HepG2 (cell line): ENCODE measurements around the gene CDC42SE1. TPM values are rescaled to one million over a fixed set of nuclear protein-coding genes. Genes with fewer than 3 reads are reported as not detected.

Experiments
- ATAC-seq: fragments of 200-7000 bp; cut with Tn5 transposase; 3 replicates; pipeline ENCODE4 v1.9.1; 2020; ENCODE audit warnings: mild to moderate bottlenecking, moderate library complexity
- BruUV-seq: library from RNA; stranded (reverse); fragments of 400-500 nt; replicated peaks from 2 replicates; lab custom pipeline; 2021; lab: Mats Ljungman, UMichigan
- CTCF ChIA-PET: fragments of 300-600 bp; formaldehyde crosslinking; extraction: SDS; loops from one replicate; lab custom pipeline; 2021; ENCODE audit warnings: low total read pairs, inconsistent platforms, low intra/inter-chr PET ratio; lab: Yijun Ruan, JAX
- POLR2A ChIA-PET: fragments of 350-600 bp; sonication (Branson Sonifier 250); formaldehyde crosslinking; loops from one replicate; lab custom pipeline; 2020; ENCODE audit warnings: antibody characterized with exemption, inconsistent platforms; lab: Yijun Ruan, JAX
- DNase-seq: peaks from one replicate; pipeline ENCODE4 v3.0.0-alpha.2; 2015; ENCODE audit warnings: low spot score
- FAIRE-seq: peaks from 3 replicates; lab custom pipeline; 2011; peaks lifted over from hg19 to GRCh38; lab: Jason Lieb, UNC
- H2AFZ ChIP-seq: one replicate; pipeline ENCODE4 v1.6.1; 2011; ENCODE audit warnings: low read length, inconsistent platforms
- H3K27ac ChIP-seq: fragments of 300-600 bp; 3 replicates; pipeline ENCODE4 v1.8.0; 2011; ENCODE audit warnings: mixed run types, mild to moderate bottlenecking, mixed read lengths, low read length, inconsistent platforms; ENCODE audit not compliant: insufficient read depth; ENCODE audit errors: extremely low read length
- H3K27me3 ChIP-seq, 2 experiments: fragments of 200-600 bp in 1 of 2; 2 replicates in 1 of 2; 3 replicates in 1 of 2; pipeline versions ENCODE4 v1.6.0 to v1.8.0; 2011; ENCODE audit warnings: low read length in 2 of 2, mild to moderate bottlenecking in 2 of 2, moderate library complexity in 2 of 2, inconsistent platforms in 1 of 2; ENCODE audit not compliant: insufficient read depth in 2 of 2, control insufficient read depth in 1 of 2
- H3K36me3 ChIP-seq, 2 experiments: fragments of 200-600 bp in 1 of 2; replicated peaks in 1 of 2; 2 replicates in 1 of 2; 3 replicates in 1 of 2; pipeline versions ENCODE4 v1.5.1 to v1.8.0; 2011; ENCODE audit warnings: low read length in 2 of 2, inconsistent platforms in 1 of 2; ENCODE audit not compliant: insufficient read depth in 2 of 2, control insufficient read depth in 1 of 2
- H3K4me1 ChIP-seq: 2 replicates; pipeline ENCODE4 v1.5.1; 2012; ENCODE audit warnings: low read length, inconsistent platforms; ENCODE audit not compliant: insufficient read depth
- H3K4me2 ChIP-seq: 2 replicates; pipeline ENCODE4 v1.6.0; 2011; ENCODE audit warnings: low read depth, low read length, inconsistent platforms
- H3K4me3 ChIP-seq, 3 experiments: fragments of 200-600 bp in 1 of 3; sonication (generic), shearing (Covaris generic) in 1 of 3; replicated peaks in 1 of 3; 2 replicates each; pipeline ENCODE4 v1.5.1; 2011 to 2016; ENCODE audit warnings: low read length in 3 of 3, inconsistent platforms in 2 of 3, low read depth in 2 of 3, mild to moderate bottlenecking in 2 of 3, control low read depth in 1 of 3, mixed read lengths in 1 of 3; ENCODE audit not compliant: insufficient read depth in 1 of 3
- H3K79me2 ChIP-seq: one replicate; pipeline ENCODE4 v1.6.1; 2011; ENCODE audit warnings: low read length, inconsistent platforms; ENCODE audit not compliant: insufficient read depth
- H3K9ac ChIP-seq: 2 replicates; pipeline ENCODE4 v1.6.0; 2011; ENCODE audit warnings: mild to moderate bottlenecking, low read depth, low read length, inconsistent platforms; ENCODE audit not compliant: insufficient read depth
- H3K9me3 ChIP-seq: 2 replicates; pipeline ENCODE4 v1.5.1; 2012; ENCODE audit warnings: mild to moderate bottlenecking, low read length
- H4K20me1 ChIP-seq: 2 replicates; pipeline ENCODE4 v1.6.0; 2011; ENCODE audit warnings: inconsistent platforms, mild to moderate bottlenecking, low read length, moderate library complexity; ENCODE audit not compliant: insufficient read depth
- IRX3 ChIP-seq: sonication (generic); formaldehyde crosslinking; IDR thresholded peaks from 2 replicates; pipeline ENCODE4 v1.8.1; 2023; ENCODE audit warnings: mild to moderate bottlenecking, low read depth, missing genetic modification reagents, borderline replicate concordance
- JUN ChIP-seq: sonication (generic); formaldehyde crosslinking; IDR thresholded peaks from 2 replicates; pipeline ENCODE4 v1.4.0; 2020; ENCODE audit warnings: mild to moderate bottlenecking, missing genetic modification reagents
- KAT2B ChIP-seq: fragments of 150-350 bp; IDR thresholded peaks from 2 replicates; pipeline ENCODE4 v1.6.1; 2014; ENCODE audit warnings: low read depth, low read length, borderline replicate concordance
- KMT2B ChIP-seq: IDR thresholded peaks from 2 replicates; pipeline ENCODE4 v1.6.1; 2016; ENCODE audit warnings: missing genetic modification reagents, missing compliant biosample characterization
- MAFF ChIP-seq: IDR thresholded peaks from 2 replicates; pipeline ENCODE4 v1.6.1; 2011; ENCODE audit warnings: low read depth, low read length, improper control_type of control experiment
- MAFK ChIP-seq, 2 experiments: IDR thresholded peaks in 1 of 2; conservative IDR thresholded peaks in 1 of 2; 2 replicates each; pipeline ENCODE4 v1.6.1; 2011; ENCODE audit warnings: improper control_type of control experiment in 2 of 2, low read length in 2 of 2
- NR2F1 ChIP-seq, 2 experiments: fragments of 450-650 bp in 1 of 2; formaldehyde crosslinking in 1 of 2; IDR thresholded peaks; 2 replicates each; pipeline versions ENCODE4 v1.5.0 to v1.6.1; 2016 to 2020; ENCODE audit warnings: mild to moderate bottlenecking in 1 of 2, missing compliant biosample characterization in 1 of 2, missing genetic modification reagents in 1 of 2, moderate library complexity in 1 of 2
- RFX5 ChIP-seq: IDR thresholded peaks from 2 replicates; pipeline ENCODE4 v1.6.1; 2011; ENCODE audit warnings: low read depth, low read length, improper control_type of control experiment
- YEATS2 ChIP-seq: sonication (generic); formaldehyde crosslinking; IDR thresholded peaks from 2 replicates; pipeline ENCODE4 v1.4.0; 2020; ENCODE audit warnings: missing genetic modification reagents, borderline replicate concordance
- ZNF550 ChIP-seq: sonication (generic); formaldehyde crosslinking; IDR thresholded peaks from 2 replicates; pipeline ENCODE4 v1.4.0; 2020; ENCODE audit warnings: mild to moderate bottlenecking, missing genetic modification reagents, borderline replicate concordance
- WGBS: methylation state at CpG from one replicate; pipeline ENCODE4 v1.1.6; 2017; ENCODE audit warnings: low lambda C conversion rate; 5-methylcytosine and 5-hydroxymethylcytosine counted together
- in situ Hi-C: cut with HindIII; loops from 2 replicates; pipeline ENCODE4 v1.10.0; 2017; ENCODE audit warnings: low pct_unique_long_range_greater_than_20kb; ENCODE audit not compliant: extremely low pct_ligation_motif_present
- intact Hi-C: fragments of 100-400 bp; cut with micrococcal nuclease; formaldehyde crosslinking; loops from one replicate; pipeline ENCODE4 v1.10.0; 2022; ENCODE audit not compliant: unreplicated experiment
- polyA plus RNA-seq, 8 experiments: library from polyadenylated mRNA; depleted of rRNA in 3 of 8; stranded (reverse) in 7 of 8; unstranded in 1 of 8; fragments of >200 nt; fragmentation: Illumina TruSeq in 4 of 8; extraction: Trizol in 4 of 8; gene quantifications; 2 replicates each; pipeline versions ENCODE4 v1.2.1 to v1.2.3, GENCODE V29; 2011 to 2016; ENCODE audit warnings: low read depth in 4 of 8, missing spikeins in 1 of 8, mixed read lengths in 1 of 8; ENCODE audit not compliant: insufficient read depth in 1 of 8
- total RNA-seq, 5 experiments: library from RNA; depleted of rRNA; stranded (reverse); fragments of >200 nt; fragmentation: Illumina TruSeq; extraction: Trizol; gene quantifications; 2 replicates each; pipeline ENCODE4 v1.2.3, GENCODE V29; 2016; ENCODE audit warnings: low read depth in 1 of 5
- TF ChIP-seq, protein P1 (sequence below): sonication (generic); formaldehyde crosslinking; IDR thresholded peaks from 2 replicates; pipeline ENCODE4 v1.5.0; 2020; ENCODE audit warnings: missing genetic modification reagents
- TF ChIP-seq, protein P2 (sequence below), 2 experiments: fragments of 450-650 bp in 1 of 2; sonication (generic) in 1 of 2; formaldehyde crosslinking; IDR thresholded peaks; 2 replicates each; pipeline versions ENCODE4 v1.5.0 to v1.8.0; 2020 to 2022; ENCODE audit warnings: mild to moderate bottlenecking in 1 of 2, missing genetic modification reagents in 1 of 2
- TF ChIP-seq, protein P3 (sequence below): IDR thresholded peaks from 2 replicates; pipeline ENCODE4 v1.6.1; 2016; ENCODE audit warnings: low read depth, borderline replicate concordance
- TF ChIP-seq, protein P4 (sequence below): sonication (generic); formaldehyde crosslinking; IDR thresholded peaks from 2 replicates; pipeline ENCODE4 v1.8.1; 2023; ENCODE audit warnings: missing genetic modification reagents, mild to moderate bottlenecking, borderline replicate concordance

Gene CDC42SE1
- total and polyA plus RNA-seq, 2 of the 13 experiments (the other 11 are each of a cell fraction or from before 2014, with no cell fraction given), result 17.6 to 17.9 TPM

DNA sequence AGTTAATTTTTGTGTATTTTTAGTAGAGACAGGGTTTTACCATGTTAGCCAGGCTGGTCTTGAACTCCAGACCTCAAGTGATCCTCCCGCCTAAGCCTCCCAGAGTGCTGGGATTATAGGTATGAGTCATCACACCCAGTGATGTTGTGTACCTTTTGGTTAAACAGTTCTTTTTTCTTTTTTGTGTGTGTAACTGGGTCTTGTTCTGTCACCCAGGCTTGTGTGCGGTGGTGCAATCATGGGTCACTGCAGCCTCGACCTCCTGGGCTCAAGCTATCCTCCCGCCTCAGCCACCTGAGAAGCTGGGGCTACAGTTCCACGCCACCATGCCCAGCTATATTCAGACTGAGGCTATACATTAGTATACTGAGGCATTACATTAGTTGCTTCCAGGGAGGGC lies 48.9 kb upstream of the CDC42SE1 start (continued):
- TF ChIP-seq, protein P1, sequence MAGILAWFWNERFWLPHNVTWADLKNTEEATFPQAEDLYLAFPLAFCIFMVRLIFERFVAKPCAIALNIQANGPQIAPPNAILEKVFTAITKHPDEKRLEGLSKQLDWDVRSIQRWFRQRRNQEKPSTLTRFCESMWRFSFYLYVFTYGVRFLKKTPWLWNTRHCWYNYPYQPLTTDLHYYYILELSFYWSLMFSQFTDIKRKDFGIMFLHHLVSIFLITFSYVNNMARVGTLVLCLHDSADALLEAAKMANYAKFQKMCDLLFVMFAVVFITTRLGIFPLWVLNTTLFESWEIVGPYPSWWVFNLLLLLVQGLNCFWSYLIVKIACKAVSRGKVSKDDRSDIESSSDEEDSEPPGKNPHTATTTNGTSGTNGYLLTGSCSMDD (CRISPR knock-in tag), result no peak
- TF ChIP-seq JUN (CRISPR knock-in tag), result peak; percentile 57; the same call in 1 of the 2 replicates
- TF ChIP-seq, protein P2, sequence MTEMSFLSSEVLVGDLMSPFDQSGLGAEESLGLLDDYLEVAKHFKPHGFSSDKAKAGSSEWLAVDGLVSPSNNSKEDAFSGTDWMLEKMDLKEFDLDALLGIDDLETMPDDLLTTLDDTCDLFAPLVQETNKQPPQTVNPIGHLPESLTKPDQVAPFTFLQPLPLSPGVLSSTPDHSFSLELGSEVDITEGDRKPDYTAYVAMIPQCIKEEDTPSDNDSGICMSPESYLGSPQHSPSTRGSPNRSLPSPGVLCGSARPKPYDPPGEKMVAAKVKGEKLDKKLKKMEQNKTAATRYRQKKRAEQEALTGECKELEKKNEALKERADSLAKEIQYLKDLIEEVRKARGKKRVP (CRISPR knock-in tag; IDR thresholded peaks at IDR 0.05), result peak in 1 of 2 experiments; percentile 65; a peak in 2 of 4 replicates
- TF ChIP-seq ZNF550 (CRISPR knock-in tag), result no peak
- no peak for TF ChIP-seq KMT2B (CRISPR knock-in tag)
- no peak for TF ChIP-seq RFX5
- TF ChIP-seq, protein P3, sequence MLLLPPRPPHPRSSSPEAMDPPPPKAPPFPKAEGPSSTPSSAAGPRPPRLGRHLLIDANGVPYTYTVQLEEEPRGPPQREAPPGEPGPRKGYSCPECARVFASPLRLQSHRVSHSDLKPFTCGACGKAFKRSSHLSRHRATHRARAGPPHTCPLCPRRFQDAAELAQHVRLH (CRISPR knock-in tag), result 0 out of 2 replicates have a peak, but pooled peaks have one; percentile 43
- no peak for TF ChIP-seq YEATS2 (CRISPR knock-in tag)
- TF ChIP-seq NR2F1 (CRISPR knock-in tag; IDR thresholded peaks at IDR 0.05), result peak; percentile 59 to 76; a peak in 3 of 4 replicates
- TF ChIP-seq, protein P4, sequence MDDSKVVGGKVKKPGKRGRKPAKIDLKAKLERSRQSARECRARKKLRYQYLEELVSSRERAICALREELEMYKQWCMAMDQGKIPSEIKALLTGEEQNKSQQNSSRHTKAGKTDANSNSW (CRISPR knock-in tag), result no peak

DNA sequence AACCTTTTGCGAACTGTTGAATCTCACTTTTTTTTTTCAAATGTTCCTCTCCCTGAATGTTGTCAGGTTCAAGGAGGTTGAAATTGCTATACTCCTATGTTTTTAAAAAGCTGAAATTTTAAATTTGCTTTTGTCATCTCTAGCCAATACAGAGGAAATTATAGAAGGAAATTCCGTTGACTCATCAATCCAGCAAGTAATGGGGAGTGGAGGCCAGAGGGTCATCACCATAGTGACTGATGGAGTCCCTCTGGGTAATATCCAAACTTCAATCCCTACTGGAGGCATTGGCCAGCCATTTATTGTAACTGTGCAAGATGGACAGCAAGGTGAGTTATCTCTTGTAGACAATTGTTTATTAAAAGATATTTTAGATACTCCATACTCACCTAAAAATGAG lies 47.5 kb upstream of the CDC42SE1 start:
- Histone ChIP-seq H3K9me3 (no peaks in the 10 kb centered on the region), H3K79me2 (no peaks in the 10 kb centered on the region), H3K36me3 (no peaks in the 10 kb centered on the region), H3K9ac (no peak overlapping the region), H3K27ac (no peak overlapping the region), H3K4me2 (no peak overlapping the region), H3K27me3 (no peaks in the 10 kb centered on the region), H4K20me1 (no peaks in the 10 kb centered on the region), H2AFZ (no peak overlapping the region), H3K4me1 (peaks cover 24% of the 10 kb centered on the region), H3K4me3 (no peak overlapping the region)
- FAIRE-seq (no peak), DNase-seq (no peak), ATAC-seq (0 out of 3 replicates have a peak, but pooled peaks have one; percentile 27)
- ChIA-PET CTCF (no interaction called here), POLR2A (no interaction called here)
- intact Hi-C loops, result no loop called here
- 46% methylated on average over 2 of the region's 2 CpGs for WGBS
- in situ Hi-C loops, result no loop called here
- BruUV-seq, result no TSS peak
- peak in 1 of 2 experiments; percentile 46; a peak in 1 of 4 replicates for TF ChIP-seq MAFK (conservative IDR thresholded peaks at IDR 0.05 in 1 of 2, IDR thresholded peaks at IDR 0.05 in 1 of 2; ENCODE audit: low read length in 2 of 2)
- TF ChIP-seq MAFF, result 0 out of 2 replicates have a peak, but pooled peaks have one; percentile 21
- no peak for TF ChIP-seq IRX3 (CRISPR knock-in tag)
- no peak for TF ChIP-seq KAT2B
